ENCODE data around the gene MMP11. TPM values are rescaled to one million over a fixed set of nuclear protein-coding genes. Genes with fewer than 3 reads are reported as not detected.

The MMP11 gene
- total RNA-seq, 2 donors from 2014 or later, result 2.3 to 4.5 TPM

GRCh38 chr22:23744001-23744400 is 28.6 kb upstream of the MMP11 start:
- intact Hi-C loops (cut with DNase I), result no loop called here
- H3K4me3 ChIP-seq, result no peak overlapping the region
- H3K4me1 ChIP-seq, result no peaks in the 10 kb centered on the region
- DNase-seq, result no peak
- H3K27ac ChIP-seq, result no peak overlapping the region
- H3K27me3 ChIP-seq, result no peaks in the 10 kb centered on the region
- no peak for TF ChIP-seq CTCF (IDR thresholded peaks at IDR 0.05)
- no peaks in the 10 kb centered on the region for H3K36me3 ChIP-seq
- no peak overlapping the region for H3K9ac ChIP-seq (ENCODE audit: low read depth in 2 of 2, low read length in 2 of 2)
- no peaks in the 10 kb centered on the region for H3K9me3 ChIP-seq

GRCh38 chr22:23744485-23744884 is 28.2 kb upstream of the MMP11 start:
- DNase-seq, result no peak
- H3K27me3 ChIP-seq, result no peaks in the 10 kb centered on the region
- H3K9ac ChIP-seq (ENCODE audit: low read depth in 2 of 2, low read length in 2 of 2), result no peak overlapping the region
- H3K36me3 ChIP-seq, result no peaks in the 10 kb centered on the region
- H3K4me1 ChIP-seq, result no peaks in the 10 kb centered on the region
- H3K9me3 ChIP-seq, result no peaks in the 10 kb centered on the region
- intact Hi-C loops (cut with DNase I), result no loop called here
- H3K4me3 ChIP-seq, result no peak overlapping the region
- no peak for TF ChIP-seq CTCF (IDR thresholded peaks at IDR 0.05)
- no peak overlapping the region for H3K27ac ChIP-seq

DNA sequence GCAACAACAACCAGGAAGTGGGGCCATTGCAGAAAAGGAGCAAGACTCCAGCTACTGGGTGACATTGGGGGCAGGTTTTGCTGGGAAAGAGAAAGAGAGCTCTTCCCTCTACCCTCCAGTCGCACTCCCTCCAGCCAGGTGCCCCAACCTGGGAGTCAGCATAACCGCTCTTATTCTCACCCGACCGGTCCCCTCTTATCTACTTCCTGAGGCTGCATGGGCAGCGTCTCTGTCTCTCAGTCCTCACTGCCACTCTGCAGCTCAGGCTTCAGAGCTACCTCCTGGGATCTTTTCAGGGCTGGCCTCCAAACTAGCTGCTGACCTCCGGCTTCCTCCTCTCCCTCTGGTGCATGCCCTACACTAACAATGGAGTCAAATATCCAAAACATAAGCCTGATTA is 26.9 kb upstream of the MMP11 start:
- Histone ChIP-seq H3K36me3 (no peaks in the 10 kb centered on the region), H3K4me1 (no peaks in the 10 kb centered on the region), H3K9me3 (no peaks in the 10 kb centered on the region), H3K4me3 (no peak overlapping the region), H3K27ac (no peak overlapping the region), H3K9ac (ENCODE audit: low read depth in 2 of 2, low read length in 2 of 2) (no peak overlapping the region), H3K27me3 (no peaks in the 10 kb centered on the region)
- no peak for TF ChIP-seq CTCF (IDR thresholded peaks at IDR 0.05)
- DNase-seq, result no peak
- intact Hi-C loops (cut with DNase I), result no loop called here

DNA sequence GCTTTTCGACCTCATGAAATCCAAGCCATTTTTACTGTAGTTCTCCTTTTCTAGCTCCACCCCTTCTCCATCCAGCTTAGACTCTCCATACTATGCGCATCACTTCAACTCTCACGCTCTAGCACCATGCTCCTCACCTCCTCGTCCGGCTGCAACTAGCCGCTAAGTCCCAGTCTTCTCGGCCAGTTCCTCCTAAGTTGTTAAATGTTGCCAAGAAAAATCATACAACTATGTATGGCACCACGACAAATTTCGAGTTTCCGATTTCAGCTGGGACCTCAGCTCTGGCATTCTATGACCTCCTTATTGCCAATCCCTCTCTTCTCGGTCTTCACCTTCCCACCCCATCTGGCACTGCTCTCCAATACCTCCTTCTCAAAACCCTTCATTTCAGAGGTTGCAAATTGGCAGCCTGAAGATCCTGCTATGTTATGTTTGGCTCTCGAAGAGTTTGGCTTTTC is 22.8 kb upstream of the MMP11 start:
- H3K9me3 ChIP-seq, result no peaks in the 10 kb centered on the region
- no peak overlapping the region for H3K9ac ChIP-seq (ENCODE audit: low read depth in 2 of 2, low read length in 2 of 2)
- H3K27ac ChIP-seq, result no peak overlapping the region
- H3K36me3 ChIP-seq, result no peaks in the 10 kb centered on the region
- no peaks in the 10 kb centered on the region for H3K4me1 ChIP-seq
- no peaks in the 10 kb centered on the region for H3K27me3 ChIP-seq
- H3K4me3 ChIP-seq, result no peak overlapping the region
- no peak for DNase-seq
- intact Hi-C loops (cut with DNase I), result no loop called here
- TF ChIP-seq CTCF (IDR thresholded peaks at IDR 0.05), result no peak

- no peak for DNase-seq
- no peaks in the 10 kb centered on the region for H3K36me3 ChIP-seq
- no peak overlapping the region for H3K27ac ChIP-seq
- H3K27me3 ChIP-seq, result no peaks in the 10 kb centered on the region
- peak overlapping the region; percentile 80 to 82 for H3K9ac ChIP-seq (ENCODE audit: low read depth in 2 of 2, low read length in 2 of 2)
- intact Hi-C loops (cut with DNase I), result no loop called here
- H3K4me1 ChIP-seq, result no peaks in the 10 kb centered on the region
- no peak for TF ChIP-seq CTCF (IDR thresholded peaks at IDR 0.05)
- H3K4me3 ChIP-seq, result peak overlapping the region; percentile 44
- no peaks in the 10 kb centered on the region for H3K9me3 ChIP-seq
Measured at GRCh38 chr22:23750367-23750713, 22.3 kb upstream of the MMP11 start.
